Embryonic facial prominence (tissue), 1 donor: ENCODE results near the gene OVCH1.
A peak's percentile ranks its signal among the peaks of the same experiment; 100 is the strongest.

Experiments
- DNase-seq: peaks from one replicate; pipeline ENCODE4 v3.0.0-alpha.2; 2016; ENCODE audit errors: extremely low spot score

The OVCH1 gene

DNA sequence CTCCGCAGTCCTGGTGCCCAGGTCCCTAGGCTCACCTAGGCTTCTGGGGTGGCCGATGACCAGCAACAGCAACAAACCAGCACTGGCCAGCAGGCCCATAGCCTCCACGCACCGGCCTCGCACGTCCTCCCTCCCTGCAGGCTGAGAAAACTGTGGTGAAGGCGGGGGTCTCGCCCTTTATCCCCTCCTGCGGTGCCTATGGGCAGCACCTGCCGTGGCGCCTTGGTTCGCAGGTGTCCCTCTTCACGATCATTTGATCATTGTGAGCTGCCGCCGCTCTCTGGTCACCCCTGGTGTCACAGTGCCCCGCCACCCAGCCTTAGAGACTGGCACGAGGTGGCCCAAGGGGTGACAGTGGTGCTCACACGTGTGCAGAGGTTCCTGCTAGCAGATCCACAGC, at the start of gene OVCH1:
TSS of gene OVCH1 (minus strand) at position 99 of the 400 bp plus-strand sequence. CDS start at position 99, 0 bp downstream.
- DNase-seq: no peak

- DNase-seq: no peak
Measured at GRCh38 chr12:29547151-29547632, 49.7 kb upstream of the OVCH1 start.

- no peak for DNase-seq
Measured at GRCh38 chr12:29546000-29546399, 48.5 kb upstream of the OVCH1 start.

GRCh38 chr12:29545102-29545467, 47.6 kb upstream of the OVCH1 start:
- no peak for DNase-seq

DNA sequence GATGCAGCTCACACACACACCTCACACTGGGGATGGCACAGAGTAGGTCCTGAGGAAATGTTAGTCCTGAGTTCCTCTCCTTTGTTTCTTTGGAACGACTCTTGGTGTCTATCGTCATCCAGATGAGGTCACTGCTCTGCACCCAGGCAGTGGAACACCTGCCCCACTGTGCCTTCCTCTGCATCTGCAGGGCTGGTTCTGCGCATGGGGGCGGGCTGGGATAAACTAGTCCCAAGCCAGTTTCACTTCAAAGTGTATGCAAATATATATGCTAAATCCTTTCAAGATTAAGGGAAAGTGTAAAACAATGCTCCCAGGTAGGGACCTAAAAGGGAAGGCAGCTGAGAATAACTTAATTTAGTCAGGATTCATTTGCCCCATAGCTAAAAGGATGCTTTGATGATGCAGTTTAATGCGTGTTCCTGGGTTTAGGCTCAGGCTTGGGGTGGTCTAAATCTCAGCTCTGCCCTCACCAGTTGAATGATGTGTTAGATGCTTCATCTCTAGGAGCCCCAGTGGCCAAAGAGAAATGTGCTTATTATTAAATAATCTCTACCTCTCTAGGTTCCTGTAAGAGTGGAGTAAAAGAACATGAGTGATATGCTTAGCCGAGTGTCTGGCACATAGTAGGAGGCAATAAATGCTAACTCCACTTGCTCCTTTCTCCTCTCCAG, 47.1 kb upstream of the OVCH1 start:
- DNase-seq: no peak

DNA sequence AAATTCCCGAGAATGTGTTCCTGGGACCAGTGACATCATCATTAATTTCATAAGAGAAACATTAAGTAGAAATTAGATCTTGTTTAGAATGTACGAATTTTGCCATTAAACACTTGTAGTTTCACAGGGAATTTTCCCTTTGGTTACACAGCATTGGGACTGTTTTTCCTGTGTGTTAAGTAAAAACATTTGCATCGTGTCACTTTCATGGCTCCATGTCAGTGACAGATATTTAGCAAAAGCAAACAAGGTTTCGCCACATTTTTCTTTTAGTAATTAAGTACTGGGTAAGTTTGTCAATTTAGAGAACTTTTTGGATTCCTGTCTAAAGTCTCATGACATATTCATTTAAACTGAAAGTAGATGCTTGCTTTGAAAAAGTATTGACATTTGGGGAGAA, 45.5 kb upstream of the OVCH1 start:
- DNase-seq: no peak

DNA sequence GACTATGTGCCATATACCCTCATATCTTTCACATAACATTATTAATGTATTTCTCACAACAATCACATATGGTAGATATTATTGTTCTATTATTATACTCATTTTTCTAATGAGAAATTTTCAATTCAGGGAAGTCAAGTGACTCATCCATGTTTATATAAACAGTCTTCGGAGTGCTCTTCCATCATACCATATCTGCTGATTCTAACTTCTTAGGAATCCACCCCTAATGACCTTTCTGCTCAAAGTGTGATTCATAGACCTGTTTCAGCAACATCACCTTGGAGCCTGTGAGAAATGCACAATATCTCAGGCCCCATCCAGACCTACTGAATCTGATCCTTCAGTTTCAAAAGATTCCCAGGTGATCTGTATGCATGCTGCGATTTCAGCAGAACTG, 39.8 kb upstream of the OVCH1 start:
- DNase-seq: no peak

DNA sequence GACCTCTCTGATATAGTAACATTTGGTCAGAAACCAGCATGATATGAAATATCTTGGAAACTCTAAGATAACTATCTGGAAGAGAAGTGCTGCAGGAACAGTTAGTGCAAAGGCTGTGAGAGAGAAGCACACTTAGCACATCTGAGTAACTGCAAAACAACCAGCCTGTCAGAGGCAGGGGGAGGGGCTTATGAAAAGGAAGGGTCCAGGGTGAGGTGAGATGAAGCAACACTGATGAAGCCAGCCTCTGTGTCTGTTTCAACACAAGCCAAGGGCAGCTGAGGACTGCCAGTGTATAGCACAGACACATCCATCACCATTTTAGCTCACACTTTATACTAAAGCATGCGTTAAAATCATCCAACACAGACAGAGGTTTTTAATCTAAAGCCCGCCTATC, 37.4 kb upstream of the OVCH1 start:
- no peak for DNase-seq

DNA sequence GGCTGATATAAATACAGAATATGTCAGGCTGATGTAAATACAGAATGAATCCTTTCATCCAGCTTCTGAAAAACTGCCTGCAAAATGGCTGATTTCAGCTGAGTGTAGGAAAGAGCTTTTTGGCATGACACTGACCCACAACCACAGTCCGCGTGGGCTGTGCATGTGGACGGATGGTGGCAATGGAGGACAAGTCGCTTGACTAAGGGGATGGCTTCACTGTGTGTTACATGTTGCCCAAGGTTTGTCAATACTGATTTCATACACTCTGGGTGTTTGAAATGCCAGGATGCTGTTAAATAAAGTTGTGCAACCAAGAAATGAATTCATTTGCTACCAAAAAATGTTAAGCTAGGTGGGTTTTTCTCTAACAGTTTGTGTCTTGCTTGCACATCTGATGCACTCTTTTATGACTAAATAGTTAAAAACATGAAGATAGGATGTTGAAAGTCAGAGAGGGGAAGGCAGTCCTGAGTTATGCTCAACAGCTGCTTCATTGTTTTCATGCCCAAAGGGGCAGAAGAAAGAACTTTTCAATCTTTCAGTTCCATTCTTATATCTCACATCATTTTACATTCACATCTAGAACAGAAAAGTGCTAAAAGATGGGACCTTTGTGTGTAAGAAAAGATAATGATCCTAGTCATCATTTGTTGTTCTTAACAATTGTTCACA, 36.5 kb upstream of the OVCH1 start:
- no peak for DNase-seq

- no peak for DNase-seq
Measured at GRCh38 chr12:29531471-29531870, 34.0 kb upstream of the OVCH1 start.

- DNase-seq: no peak
Measured at GRCh38 chr12:29530436-29530835, 33.0 kb upstream of the OVCH1 start.

- no peak for DNase-seq
Measured at GRCh38 chr12:29528161-29528560, 30.7 kb upstream of the OVCH1 start.

DNA sequence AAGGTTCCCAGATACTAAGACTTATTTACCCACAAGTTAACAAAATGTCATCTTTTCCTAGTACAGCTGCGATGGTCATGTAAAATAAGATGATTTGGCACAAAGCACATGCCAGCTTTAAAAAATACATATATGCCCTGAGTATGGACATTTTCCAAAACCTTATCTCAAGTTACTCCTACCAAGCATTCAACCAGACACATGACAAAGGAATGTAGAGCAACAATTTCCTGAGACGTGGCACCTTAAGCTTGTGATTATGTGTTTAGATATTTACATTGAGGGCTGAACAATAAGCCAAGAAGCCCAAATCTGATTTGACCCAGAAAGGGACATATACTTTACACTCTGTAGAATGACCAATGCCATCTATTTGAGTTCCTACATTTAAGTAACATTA, 24.5 kb upstream of the OVCH1 start:
- no peak for DNase-seq

GRCh38 chr12:29519585-29520182, 22.2 kb upstream of the OVCH1 start:
- DNase-seq: peak; percentile 52

GRCh38 chr12:29518407-29518806, 20.9 kb upstream of the OVCH1 start:
- DNase-seq: no peak

DNA sequence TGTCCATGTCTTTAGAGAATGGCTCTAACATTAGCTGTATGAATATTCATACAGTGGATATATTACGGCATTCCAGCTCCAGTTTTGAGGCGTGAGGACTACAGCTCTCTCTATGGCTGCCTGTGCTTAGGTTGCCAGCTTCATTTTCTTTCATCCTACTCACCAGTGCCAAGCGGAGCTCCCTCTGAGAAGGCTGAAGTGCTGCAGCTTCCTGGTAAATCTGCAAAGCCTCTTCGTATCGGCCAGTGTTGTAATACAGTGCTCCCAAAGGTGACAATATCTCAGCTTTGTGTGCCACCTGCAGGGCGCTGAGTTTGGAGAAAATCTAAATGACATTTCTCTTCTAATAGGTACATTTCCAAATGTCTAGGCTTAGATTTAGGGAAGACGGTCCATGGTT, 19.8 kb upstream of the OVCH1 start:
- DNase-seq: no peak

- DNase-seq: no peak
Measured at GRCh38 chr12:29516431-29516875, 19.0 kb upstream of the OVCH1 start.

DNA sequence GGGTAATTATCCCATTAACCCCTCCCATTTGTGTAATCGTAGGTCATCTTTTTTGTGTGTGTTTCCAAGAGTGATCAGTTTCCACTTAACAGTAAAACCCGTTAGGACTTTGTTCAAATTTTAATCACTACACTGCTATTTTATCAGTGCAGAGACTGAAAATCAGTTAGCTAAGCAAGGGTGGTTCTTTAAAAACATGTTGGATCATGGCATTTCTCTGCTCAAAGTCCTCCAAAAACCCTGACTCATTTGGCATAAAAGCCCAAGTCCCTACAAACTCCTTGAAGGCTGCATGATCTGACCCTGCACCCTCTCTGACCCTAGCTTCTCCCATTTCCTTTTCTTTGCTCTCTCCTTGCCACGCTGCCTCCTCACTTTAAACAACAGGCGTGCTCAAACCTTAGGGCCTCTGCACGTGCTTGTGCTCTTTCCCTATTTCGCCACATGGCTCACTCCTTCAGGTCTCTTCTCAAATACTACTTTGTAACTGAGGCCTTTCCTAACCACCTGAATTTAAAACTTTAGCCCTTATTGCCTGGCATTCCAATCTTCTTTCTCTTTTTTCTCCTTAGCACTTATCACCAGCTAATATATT, 13.2 kb upstream of the OVCH1 start:
- DNase-seq: no peak

DNA sequence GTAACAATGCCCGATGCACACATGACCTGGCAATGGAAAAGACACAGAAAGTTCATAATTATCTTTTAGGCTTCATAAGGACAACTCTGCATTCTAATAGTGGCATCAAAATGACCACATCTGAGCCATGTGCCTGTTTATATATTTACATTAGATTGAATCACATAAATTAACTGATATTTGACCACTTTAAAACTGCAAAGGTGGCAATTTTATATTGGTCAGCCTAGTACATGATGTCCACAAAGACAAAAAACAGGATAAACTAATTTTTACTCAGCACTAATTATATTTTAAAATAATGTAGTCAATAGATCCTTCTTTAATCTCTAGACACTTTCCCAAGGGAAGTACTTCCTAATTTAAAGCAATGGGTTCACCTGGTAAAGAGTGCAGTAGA, 12.0 kb upstream of the OVCH1 start:
- DNase-seq: no peak

DNA sequence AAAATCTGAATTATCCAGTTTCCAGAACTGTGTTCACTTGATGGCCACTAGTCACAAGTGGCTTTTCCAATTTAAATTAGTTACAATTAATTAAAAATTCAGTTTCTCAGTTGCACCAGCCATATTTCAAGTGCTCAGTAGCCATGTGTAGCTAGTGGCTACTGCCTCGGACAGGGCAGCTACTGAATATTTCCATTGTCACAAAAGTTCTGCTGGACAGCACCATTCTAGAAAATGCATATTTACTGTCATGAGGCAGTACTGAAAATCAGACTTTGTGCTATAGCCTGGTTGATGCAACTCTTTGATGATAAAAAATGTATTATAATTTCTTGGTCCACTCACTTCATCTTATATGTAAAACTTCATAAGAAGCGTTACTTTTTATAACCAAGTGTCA, 11.5 kb upstream of the OVCH1 start:
- no peak for DNase-seq

DNA sequence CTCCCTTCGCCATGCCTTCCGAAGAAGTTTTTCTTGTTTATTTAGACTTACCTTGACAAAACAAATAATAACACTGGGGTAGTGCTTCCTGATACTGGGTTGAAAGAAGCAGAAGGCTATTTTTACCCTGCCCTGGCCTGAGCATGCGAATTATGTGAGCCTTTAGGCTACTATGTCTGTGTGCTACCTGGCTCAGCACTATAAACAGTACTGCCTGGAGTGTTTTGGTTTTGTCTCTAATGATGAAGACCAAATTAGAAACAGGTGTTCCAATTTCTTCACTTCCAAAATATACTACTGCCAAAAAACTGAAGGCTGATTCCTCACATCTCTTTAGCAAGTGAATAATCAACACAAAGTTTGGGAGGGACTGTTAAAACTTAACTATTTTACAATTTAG, 7.6 kb upstream of the OVCH1 start:
- no peak for DNase-seq

DNA sequence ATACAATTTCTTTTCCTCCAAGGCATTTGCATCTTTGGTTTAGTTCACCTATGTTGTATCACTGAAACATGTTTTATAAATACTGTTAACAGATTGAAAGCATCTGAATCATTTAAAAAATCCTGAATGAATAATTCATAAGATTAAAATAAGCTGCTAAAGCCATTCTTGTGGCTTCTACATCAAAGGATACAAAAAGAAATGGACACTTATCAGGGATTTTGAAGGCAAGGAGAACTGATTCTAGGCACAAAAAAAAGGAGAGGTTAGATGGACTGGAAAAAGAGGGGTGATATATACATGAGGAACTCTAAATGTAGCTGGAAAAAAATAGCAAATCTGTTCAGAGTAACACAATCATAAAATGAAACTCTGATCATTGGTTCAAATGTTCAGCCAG, 5.8 kb upstream of the OVCH1 start:
- DNase-seq: no peak

GRCh38 chr12:29499235-29499634, 1.7 kb upstream of the OVCH1 start:
- no peak for DNase-seq
